Activated naive CD4-positive, alpha-beta T cell treated with anti-CD3 and anti-CD28 coated beads for 36 hours (primary cell): ENCODE data around the gene HADHB. TPM values are rescaled to one million over a fixed set of nuclear protein-coding genes. Genes with fewer than 3 reads are reported as not detected.
"Not testable (repeated sequence)": the region's sequence is repeated elsewhere in the genome, so short reads cannot be mapped to it uniquely, and the experiment has no call there.

Experiments used
- CTCF ChIA-PET: fragments of 350-600 bp; sonication (Branson Sonifier 250); formaldehyde crosslinking; loops from one replicate; lab custom pipeline; 2021; ENCODE audit warnings: antibody characterized with exemption; lab: Charles Lee
- DNase-seq: peaks from one replicate; pipeline ENCODE4 v3.0.0-alpha.2; 2020
- H3K27ac Mint-ChIP-seq: one replicate; pipeline ENCODE4 v1.8.0; 2021; ENCODE audit warnings: mild to moderate bottlenecking, mixed read lengths
- H3K27me3 Mint-ChIP-seq: one replicate; pipeline ENCODE4 v1.8.0; 2021; ENCODE audit warnings: low read depth, mixed read lengths
- H3K36me3 Mint-ChIP-seq: one replicate; pipeline ENCODE4 v1.8.0; 2021; ENCODE audit warnings: low read depth, mixed read lengths
- H3K4me1 Mint-ChIP-seq: one replicate; pipeline ENCODE4 v1.8.0; 2021; ENCODE audit warnings: low read depth, mixed read lengths
- H3K4me3 Mint-ChIP-seq: one replicate; pipeline ENCODE4 v1.8.0; 2021; ENCODE audit warnings: mild to moderate bottlenecking, moderate library complexity, mixed read lengths
- H3K9me3 Mint-ChIP-seq: one replicate; pipeline ENCODE4 v1.8.0; 2021; ENCODE audit warnings: mixed read lengths
- intact Hi-C: fragments of 100-400 bp; cut with micrococcal nuclease; formaldehyde crosslinking; loops from one replicate; pipeline ENCODE4 v1.15.1; 2023
- total RNA-seq, 2 experiments: library from RNA; stranded (reverse); gene quantifications; one replicate each; pipeline ENCODE4 v1.2.3, GENCODE V29; 2021

Gene HADHB
- total RNA-seq, 2 experiments from 2014 or later = 65.1 to 67.6 TPM

DNA sequence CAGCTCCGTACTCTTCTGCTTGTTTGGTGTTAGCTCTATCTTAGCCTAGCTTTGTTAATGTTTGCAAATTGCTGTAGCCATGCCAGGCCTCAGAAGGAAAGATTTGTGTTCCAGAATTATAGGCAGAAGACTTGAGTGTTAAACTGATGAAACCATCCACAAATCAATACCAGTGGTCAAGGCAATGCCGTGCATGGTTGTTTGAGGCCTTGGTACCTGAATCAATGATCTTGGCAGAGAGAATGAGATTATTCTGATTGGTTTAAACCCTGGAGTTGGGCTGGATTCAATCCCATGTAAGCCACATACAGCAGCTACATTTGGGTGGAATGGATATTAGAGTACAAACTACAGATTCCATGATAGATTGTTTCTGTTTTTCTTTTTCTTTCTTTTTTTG is 4.9 kb downstream of the HADHB start:
- no peak overlapping the region for H3K27ac Mint-ChIP-seq
- no peaks in the 10 kb centered on the region for H3K9me3 Mint-ChIP-seq
- H3K4me3 Mint-ChIP-seq = no peak overlapping the region
- DNase-seq = no peak
- CTCF ChIA-PET = no interaction called here
- H3K27me3 Mint-ChIP-seq = no peaks in the 10 kb centered on the region
- intact Hi-C loops = loop anchor here (5.0 to 10.0 kb wide), 2 partner anchors 185 to 577 kb away; partner anchors contain the start of gene DTNB
- H3K4me1 Mint-ChIP-seq = peaks cover 33% of the 10 kb centered on the region
- peaks cover 2% of the 10 kb centered on the region for H3K36me3 Mint-ChIP-seq

DNA sequence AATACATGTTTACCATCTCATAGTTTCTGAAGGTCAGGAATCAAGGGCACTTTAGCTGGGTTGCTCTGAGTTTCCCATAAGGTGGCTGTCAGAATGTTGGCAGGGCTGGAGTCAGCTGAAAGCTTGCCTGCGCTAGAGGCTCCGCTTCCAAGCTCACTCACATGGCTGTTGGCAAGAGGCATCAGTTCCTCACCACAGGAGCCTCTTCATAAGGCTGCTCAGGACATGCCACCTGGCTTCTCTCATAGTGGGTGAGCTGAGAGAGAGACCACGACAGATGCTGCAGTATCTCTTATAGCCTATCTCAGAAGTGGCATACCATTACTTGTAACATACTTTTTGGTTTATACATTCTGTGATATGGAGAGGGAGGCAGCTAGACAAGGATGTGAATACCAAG is 7.2 kb downstream of the HADHB start:
- H3K36me3 Mint-ChIP-seq = peaks cover 5% of the 10 kb centered on the region

DNA sequence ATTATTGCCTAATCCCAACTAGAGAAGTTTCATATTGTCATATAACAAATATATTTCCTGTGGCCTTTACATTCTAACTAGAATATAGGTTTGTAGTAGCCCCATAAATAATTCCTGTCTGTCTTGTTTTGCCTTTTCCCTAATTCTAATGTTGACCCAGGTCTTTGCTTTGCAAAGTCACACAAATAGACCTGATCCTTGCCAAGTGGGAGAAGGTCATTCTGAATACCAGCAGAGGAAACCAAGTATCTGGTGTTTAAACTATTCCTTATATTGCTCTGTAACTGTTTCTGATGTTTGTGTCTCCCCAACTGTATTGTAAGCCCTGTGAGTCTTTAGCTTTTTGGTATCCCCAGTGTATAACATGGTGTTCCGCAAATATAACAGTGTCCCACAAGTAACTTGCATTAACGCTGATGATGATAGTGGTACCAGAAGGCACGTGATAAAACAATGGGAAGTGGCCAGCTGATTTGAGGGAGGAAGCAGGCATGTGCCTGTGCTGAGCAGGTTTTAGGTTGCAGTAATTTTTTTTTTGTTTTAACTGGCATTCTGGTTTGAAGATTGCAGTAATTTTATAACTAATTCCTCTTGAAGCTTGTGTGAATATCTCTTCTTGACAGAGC is 11.1 kb downstream of the HADHB start:
- intact Hi-C loops = no loop called here
- H3K4me1 Mint-ChIP-seq = peaks cover 9% of the 10 kb centered on the region
- no peak overlapping the region for H3K4me3 Mint-ChIP-seq
- DNase-seq = no peak
- no peaks in the 10 kb centered on the region for H3K27me3 Mint-ChIP-seq
- no peak overlapping the region for H3K27ac Mint-ChIP-seq
- no peaks in the 10 kb centered on the region for H3K9me3 Mint-ChIP-seq
- CTCF ChIA-PET = no interaction called here
- peaks cover 19% of the 10 kb centered on the region for H3K36me3 Mint-ChIP-seq

More for the DNA sequence above, 7.2 kb downstream of the HADHB start:
- Mint-ChIP-seq H3K4me3 (no peak overlapping the region), H3K4me1 (peaks cover 16% of the 10 kb centered on the region), H3K27ac (no peak overlapping the region), H3K9me3 (no peaks in the 10 kb centered on the region), H3K27me3 (no peaks in the 10 kb centered on the region)
- DNase-seq = no peak
- intact Hi-C loops = no loop called here
- CTCF ChIA-PET = interaction anchor here (0.8 to 1.5 kb wide), 2 partner anchors 9 to 301 kb away, joined by 4 to 7 read pairs; no protein-coding TSS in a partner anchor

DNA sequence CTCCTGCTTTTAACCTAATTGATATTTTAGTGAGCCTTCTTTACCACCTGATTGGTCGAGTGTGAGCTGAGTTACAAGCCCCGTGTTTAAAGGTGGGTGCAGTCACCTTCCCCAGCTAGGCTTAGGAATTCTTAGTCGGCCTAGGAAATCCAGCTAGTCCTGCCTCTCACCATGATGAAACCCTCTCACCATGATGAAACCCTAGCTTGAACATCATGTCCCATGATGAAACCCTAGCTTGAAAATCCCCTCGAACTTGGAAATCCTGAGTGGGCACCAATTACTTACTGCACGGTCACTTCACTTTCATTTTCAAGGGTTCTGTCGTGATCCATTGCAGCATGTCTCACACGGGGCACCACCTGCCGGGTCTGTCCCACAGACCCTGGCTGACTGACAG is 14.1 kb downstream of the HADHB start:
- H3K9me3 Mint-ChIP-seq, H3K27me3 Mint-ChIP-seq, CTCF ChIA-PET, intact Hi-C loops, DNase-seq, H3K4me3 Mint-ChIP-seq, H3K4me1 Mint-ChIP-seq, H3K27ac Mint-ChIP-seq: not testable (repeated sequence)
- H3K36me3 Mint-ChIP-seq = peaks cover 17% of the 10 kb centered on the region

DNA sequence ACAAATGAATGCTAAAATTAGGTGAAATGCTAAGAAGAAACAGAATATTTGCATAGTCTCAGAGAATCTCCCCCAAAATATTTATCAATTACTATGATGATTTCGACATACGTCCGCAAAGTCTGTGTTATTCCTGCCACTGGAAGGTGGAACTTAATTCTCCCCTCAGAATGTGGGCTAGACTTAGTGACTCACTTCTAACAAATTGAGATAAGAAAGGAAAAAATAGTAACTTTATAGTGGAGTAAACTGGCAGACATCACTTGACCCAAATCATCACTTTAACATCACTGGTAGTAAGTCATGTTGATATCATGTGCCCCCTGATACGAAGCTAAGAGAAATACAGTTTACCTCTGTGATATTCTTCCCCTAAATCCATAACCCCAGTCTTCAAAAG is 23.5 kb downstream of the HADHB start:
- no peak overlapping the region for H3K4me3 Mint-ChIP-seq
- H3K27me3 Mint-ChIP-seq = no peaks in the 10 kb centered on the region
- CTCF ChIA-PET = no interaction called here
- no peaks in the 10 kb centered on the region for H3K9me3 Mint-ChIP-seq
- intact Hi-C loops = no loop called here
- H3K4me1 Mint-ChIP-seq = peaks cover 13% of the 10 kb centered on the region
- no peak for DNase-seq
- peaks cover 6% of the 10 kb centered on the region for H3K36me3 Mint-ChIP-seq
- no peak overlapping the region for H3K27ac Mint-ChIP-seq

DNA sequence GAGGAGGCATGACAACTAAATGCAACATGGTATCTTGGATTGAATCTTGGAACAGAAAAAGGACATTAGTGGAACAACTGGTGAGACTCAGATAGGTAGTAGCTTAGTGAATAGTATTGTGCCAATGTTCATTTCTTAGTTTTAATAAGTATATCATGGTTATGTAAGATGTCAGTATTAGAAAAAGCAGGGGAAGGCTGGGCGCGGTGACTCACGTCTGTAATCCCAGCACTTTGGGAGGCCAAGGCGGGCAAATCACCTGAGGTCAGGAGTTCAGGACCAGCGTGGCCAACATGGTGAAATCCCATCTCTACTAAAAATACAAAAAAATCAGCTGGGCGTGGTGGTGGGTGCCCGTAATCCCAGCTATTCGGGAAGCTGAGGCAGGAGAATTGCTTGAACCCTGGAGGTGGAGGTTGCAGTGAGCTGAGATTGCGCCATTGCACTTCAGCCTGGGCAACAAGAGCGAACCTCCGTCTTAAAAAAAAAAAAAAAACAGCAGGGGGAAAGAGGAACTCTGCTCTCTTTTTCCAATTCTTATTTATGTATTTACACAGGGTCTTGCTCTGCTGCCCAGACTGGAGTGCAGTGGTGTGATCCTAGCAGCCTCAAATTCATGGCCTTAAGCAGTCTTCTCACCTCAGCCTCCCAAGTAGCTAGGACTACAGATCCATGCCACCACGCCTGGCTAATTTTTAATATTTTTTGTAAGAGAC is 24.1 kb downstream of the HADHB start:
- intact Hi-C loops, H3K4me3 Mint-ChIP-seq: not testable (repeated sequence)
- CTCF ChIA-PET = interaction anchor here (1.9 kb wide), 1 partner anchor 31 kb away, joined by 4 read pairs; no protein-coding TSS in a partner anchor

DNA sequence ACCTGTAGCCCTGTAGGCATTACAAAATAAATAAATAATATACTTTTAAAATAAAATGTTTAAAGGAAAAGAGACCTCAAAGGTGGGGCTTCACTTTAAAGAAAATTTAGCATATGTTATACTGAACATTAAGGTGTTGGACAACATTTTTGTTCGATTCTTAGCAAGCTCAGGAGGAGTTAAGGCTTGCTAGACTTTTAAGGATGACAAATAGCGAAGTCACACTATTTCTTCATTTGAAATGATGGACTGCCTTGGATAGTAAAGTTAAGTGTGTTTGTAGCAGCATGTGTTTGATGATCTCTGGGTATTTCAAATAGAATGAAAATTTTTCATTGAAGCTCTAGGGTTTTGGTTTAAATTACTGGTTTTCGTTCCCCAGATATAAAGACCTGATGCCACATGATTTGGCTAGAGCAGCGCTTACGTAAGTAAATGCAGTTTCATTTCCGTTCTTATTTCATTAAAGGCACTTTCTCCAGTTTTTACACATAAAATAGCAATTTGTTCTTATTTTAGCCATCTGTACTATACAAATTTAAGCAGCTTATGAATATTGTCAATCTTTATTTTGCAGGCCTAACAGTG is 24.9 kb downstream of the HADHB start:
- H3K4me3 Mint-ChIP-seq = no peak overlapping the region

More for the DNA sequence above, 24.1 kb downstream of the HADHB start:
- not testable (repeated sequence) for H3K36me3 Mint-ChIP-seq, H3K9me3 Mint-ChIP-seq, H3K27me3 Mint-ChIP-seq, H3K27ac Mint-ChIP-seq, DNase-seq
- H3K4me1 Mint-ChIP-seq = peaks cover 16% of the 10 kb centered on the region

DNA sequence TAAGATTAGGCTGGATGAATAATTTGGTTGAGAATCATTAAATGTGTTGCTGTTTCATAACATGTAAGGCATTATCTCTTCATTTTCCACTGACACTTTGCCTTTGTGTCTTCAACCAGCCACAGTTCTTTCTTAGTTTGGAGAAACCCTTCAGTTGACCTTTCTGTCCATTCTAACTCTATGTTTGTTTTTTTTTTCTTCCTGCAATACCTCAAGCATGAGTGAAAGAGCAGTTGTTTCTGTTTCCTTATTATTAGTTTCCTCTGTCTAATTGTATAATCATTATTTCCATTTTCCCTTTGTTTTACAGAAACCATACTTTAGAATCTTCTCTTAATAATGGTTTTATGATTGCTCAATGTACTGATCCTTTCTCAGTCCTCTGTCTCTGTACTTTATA is 25.6 kb downstream of the HADHB start:
- Mint-ChIP-seq H3K4me1 (peaks cover 16% of the 10 kb centered on the region), H3K27me3 (no peaks in the 10 kb centered on the region), H3K36me3 (peaks cover 8% of the 10 kb centered on the region), H3K4me3 (no peak overlapping the region), H3K27ac (peak overlapping the region; percentile 79), H3K9me3 (no peaks in the 10 kb centered on the region)
- CTCF ChIA-PET = interaction anchor here (1.9 kb wide), 1 partner anchor 30 kb away, joined by 4 read pairs; no protein-coding TSS in a partner anchor
- no peak for DNase-seq
- intact Hi-C loops = loop anchor here (1.0 kb wide), 1 partner anchor 26 kb away; the partner anchor contains the start of genes HADHA and HADHB

More for the DNA sequence above, 24.9 kb downstream of the HADHB start:
- Mint-ChIP-seq H3K9me3 (no peaks in the 10 kb centered on the region), H3K4me1 (peaks cover 16% of the 10 kb centered on the region), H3K36me3 (peaks cover 6% of the 10 kb centered on the region), H3K27me3 (no peaks in the 10 kb centered on the region), H3K27ac (peak overlapping the region; percentile 79)
- intact Hi-C loops = loop anchor here (1.0 kb wide), 1 partner anchor 25 kb away; the partner anchor contains the start of genes HADHA and HADHB
- no peak for DNase-seq
- CTCF ChIA-PET = interaction anchor here (1.9 kb wide), 1 partner anchor 30 kb away, joined by 4 read pairs; no protein-coding TSS in a partner anchor

DNA sequence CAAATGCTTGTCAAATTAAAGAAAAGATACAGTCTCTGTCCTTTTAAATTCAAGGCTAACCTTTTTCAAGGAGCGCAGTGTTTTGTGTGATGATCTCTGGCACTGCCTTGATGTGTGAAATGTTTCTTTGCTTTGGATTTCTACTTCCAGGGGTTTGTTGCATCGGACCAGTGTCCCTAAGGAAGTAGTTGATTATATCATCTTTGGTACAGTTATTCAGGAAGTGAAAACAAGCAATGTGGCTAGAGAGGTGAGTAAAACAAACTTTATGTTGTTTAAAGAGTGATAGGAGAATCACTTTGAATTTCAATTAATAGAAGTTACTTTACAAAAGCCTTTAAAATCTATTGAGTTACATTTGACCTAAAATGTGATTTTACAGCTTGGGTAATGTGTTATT is 28.8 kb downstream of the HADHB start:
- Mint-ChIP-seq H3K4me3 (no peak overlapping the region), H3K27ac (no peak overlapping the region), H3K36me3 (peaks cover 12% of the 10 kb centered on the region), H3K4me1 (peaks cover 16% of the 10 kb centered on the region), H3K9me3 (no peaks in the 10 kb centered on the region), H3K27me3 (no peaks in the 10 kb centered on the region)
- intact Hi-C loops = no loop called here
- CTCF ChIA-PET = interaction anchor here (1.3 kb wide), 1 partner anchor 27 kb away, joined by 3 read pairs; no protein-coding TSS in a partner anchor
- no peak for DNase-seq

DNA sequence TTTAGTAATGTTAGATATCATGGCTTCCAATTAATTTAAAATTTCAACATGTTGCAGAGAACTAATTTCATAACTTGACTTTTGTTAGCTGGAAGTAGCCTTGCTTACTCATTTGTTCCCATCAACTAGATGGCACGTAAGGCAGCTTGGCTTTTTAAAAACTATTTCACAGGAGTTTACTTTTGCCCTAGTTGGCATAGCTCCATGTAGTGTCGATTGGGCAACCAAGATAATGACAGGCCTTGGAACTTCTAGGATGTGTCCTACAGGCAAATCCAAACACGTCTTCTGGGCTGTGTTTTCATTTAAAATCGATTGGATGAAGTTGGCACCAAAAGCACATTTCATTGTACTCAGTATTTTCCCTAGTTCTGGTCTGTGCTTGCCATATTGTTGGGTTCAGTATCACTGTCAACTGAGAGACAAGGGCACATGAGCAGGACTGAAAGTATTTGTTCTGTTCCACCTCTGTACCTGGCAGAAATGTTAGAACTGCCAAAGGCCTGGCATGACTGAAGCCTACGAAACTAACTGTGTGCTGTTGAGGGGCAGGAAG is 29.4 kb downstream of the HADHB start:
- CTCF ChIA-PET = interaction anchor here (1.1 to 2.0 kb wide), 3 partner anchors 26 to 56 kb away, joined by 3 to 5 read pairs (median 3); no protein-coding TSS in a partner anchor
- intact Hi-C loops = no loop called here
- Mint-ChIP-seq H3K27me3 (no peaks in the 10 kb centered on the region), H3K27ac (no peak overlapping the region), H3K4me3 (no peak overlapping the region), H3K9me3 (no peaks in the 10 kb centered on the region), H3K36me3 (peaks cover 12% of the 10 kb centered on the region), H3K4me1 (peaks cover 16% of the 10 kb centered on the region)
- DNase-seq = no peak

DNA sequence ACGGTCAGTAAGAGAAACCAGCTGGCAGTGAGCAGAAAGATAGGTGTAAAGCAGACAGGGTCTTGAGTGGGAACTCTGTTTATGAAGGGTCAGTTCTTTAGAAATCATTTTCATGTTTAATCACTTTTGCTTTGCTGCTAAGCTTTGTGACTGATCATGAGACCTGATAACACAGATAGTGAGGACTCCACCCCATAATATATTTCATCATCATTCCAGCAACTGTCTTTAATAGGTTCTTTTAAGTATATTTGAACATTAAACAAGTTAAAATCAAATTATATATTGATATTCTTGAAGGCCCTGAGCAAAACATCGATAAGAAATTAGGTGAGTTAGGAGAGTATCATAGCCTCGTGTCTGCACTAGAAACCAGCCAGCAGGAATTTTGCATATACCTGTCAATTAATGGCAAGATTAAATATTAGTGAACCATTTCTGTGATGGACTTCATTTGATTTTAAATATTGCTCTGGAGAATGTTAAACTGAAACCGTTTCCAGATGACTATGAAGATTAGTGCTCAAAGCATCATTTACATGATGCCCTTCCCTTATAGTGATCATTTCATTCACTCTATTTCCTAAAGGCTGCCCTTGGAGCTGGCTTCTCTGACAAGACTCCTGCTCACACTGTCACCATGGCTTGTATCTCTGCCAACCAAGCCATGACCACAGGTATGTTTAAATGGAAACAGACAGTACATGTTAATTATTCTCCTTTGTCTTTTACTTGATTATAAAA is 31.9 kb downstream of the HADHB start:
- Mint-ChIP-seq H3K9me3 (no peaks in the 10 kb centered on the region), H3K27ac (no peak overlapping the region), H3K4me1 (peaks cover 2% of the 10 kb centered on the region), H3K4me3 (no peak overlapping the region), H3K27me3 (no peaks in the 10 kb centered on the region), H3K36me3 (peaks cover 21% of the 10 kb centered on the region)
- CTCF ChIA-PET = interaction anchor here (0.6 to 1.3 kb wide), 2 partner anchors 93 to 910 kb away, joined by 3 read pairs; no protein-coding TSS in a partner anchor
- no peak for DNase-seq
- intact Hi-C loops = no loop called here
